MM.1S (cell line): ENCODE results near the gene OR11H6.
"Not testable (repeated sequence)": the region's sequence is repeated elsewhere in the genome, so short reads cannot be mapped to it uniquely, and the experiment has no call there.

Experiments
- DNase-seq: peaks from one replicate; pipeline ENCODE4 v3.0.0-alpha.2; 2015
- H2AFZ ChIP-seq: fragments of 300-600 bp; sonication (generic); 2 replicates; pipeline ENCODE4 v1.6.0; 2016; ENCODE audit warnings: antibody characterized with exemption, low read length
- H3F3A ChIP-seq: fragments of 300-600 bp; sonication (generic); 2 replicates; pipeline ENCODE4 v1.6.1; 2016; ENCODE audit warnings: mild to moderate bottlenecking, antibody characterized with exemption, low read length, moderate library complexity, mixed read lengths; ENCODE audit not compliant: insufficient read depth
- H3K27ac ChIP-seq: fragments of 300-600 bp; sonication (generic); 2 replicates; pipeline ENCODE4 v1.5.1; 2016; ENCODE audit warnings: mild to moderate bottlenecking, low read length
- H3K27me3 ChIP-seq: fragments of 300-600 bp; sonication (generic); replicated peaks from 2 replicates; pipeline ENCODE4 v1.6.0; 2016; ENCODE audit warnings: low read length; ENCODE audit not compliant: insufficient read depth
- H3K36me3 ChIP-seq: fragments of 300-600 bp; sonication (generic); replicated peaks from 2 replicates; pipeline ENCODE4 v1.6.1; 2016; ENCODE audit warnings: mild to moderate bottlenecking, low read length, mixed read lengths; ENCODE audit not compliant: insufficient read depth
- H3K4me1 ChIP-seq: fragments of 300-600 bp; sonication (generic); 2 replicates; pipeline ENCODE4 v1.6.1; 2016; ENCODE audit warnings: low read length, mixed read lengths
- H3K4me2 ChIP-seq: fragments of 300-600 bp; sonication (generic); 2 replicates; pipeline ENCODE4 v1.6.0; 2016; ENCODE audit warnings: low read depth, low read length
- H3K4me3 ChIP-seq: fragments of 300-600 bp; sonication (generic); 2 replicates; pipeline ENCODE4 v1.5.1; 2016; ENCODE audit warnings: low read length, mixed read lengths
- H3K79me2 ChIP-seq: fragments of 300-600 bp; sonication (generic); 2 replicates; pipeline ENCODE4 v1.6.1; 2016; ENCODE audit warnings: mixed run types, low read length, mixed read lengths
- H3K9ac ChIP-seq: fragments of 300-600 bp; sonication (generic); 2 replicates; pipeline ENCODE4 v1.6.1; 2016; ENCODE audit warnings: low read length, mixed read lengths
- H3K9me2 ChIP-seq: fragments of 300-600 bp; sonication (generic); replicated peaks from 2 replicates; pipeline ENCODE4 v1.6.1; 2016; ENCODE audit warnings: mild to moderate bottlenecking, low read length, mixed read lengths; ENCODE audit not compliant: insufficient read depth
- H3K9me3 ChIP-seq: fragments of 300-600 bp; sonication (generic); replicated peaks from 2 replicates; pipeline ENCODE4 v1.6.1; 2016; ENCODE audit warnings: mild to moderate bottlenecking, low read length, mixed read lengths; ENCODE audit not compliant: insufficient read depth
- H4K20me1 ChIP-seq: fragments of 300-600 bp; sonication (generic); 2 replicates; pipeline ENCODE4 v1.6.1; 2016; ENCODE audit warnings: mild to moderate bottlenecking, low read length, moderate library complexity, mixed read lengths; ENCODE audit not compliant: insufficient read depth
- CTCF ChIP-seq: fragments of 300-600 bp; sonication (generic); IDR thresholded peaks from 2 replicates; pipeline ENCODE4 v1.5.1; 2016; ENCODE audit warnings: antibody characterized with exemption, low read length, mixed read lengths
- EZH2 ChIP-seq: fragments of 300-600 bp; sonication (generic); optimal IDR thresholded peaks from 2 replicates; pipeline ENCODE3; 2017; ENCODE audit warnings: low read depth, mild to moderate bottlenecking, antibody characterized with exemption, low read length, mixed read lengths
- EZH2phosphoT487 ChIP-seq: fragments of 300-600 bp; sonication (generic); IDR thresholded peaks from 2 replicates; pipeline ENCODE4 v1.6.1; 2018; ENCODE audit warnings: antibody characterized with exemption, low read length

Gene OR11H6

GRCh38 chr14:20215196-20215595, 8.3 kb upstream of the OR11H6 start:
- no peaks in the 10 kb centered on the region for H3K36me3 ChIP-seq
- H3K79me2 ChIP-seq: no peaks in the 10 kb centered on the region
- no peaks in the 10 kb centered on the region for H3K4me1 ChIP-seq
- H3F3A ChIP-seq: no peaks in the 10 kb centered on the region
- no peaks in the 10 kb centered on the region for H3K27me3 ChIP-seq
- no peak overlapping the region for H3K4me3 ChIP-seq
- H3K9me2 ChIP-seq: no peaks in the 10 kb centered on the region
- no peak for DNase-seq
- no peak overlapping the region for H3K27ac ChIP-seq
- H3K9me3 ChIP-seq: no peaks in the 10 kb centered on the region
- no peak overlapping the region for H2AFZ ChIP-seq
- H3K9ac ChIP-seq: no peak overlapping the region
- H3K4me2 ChIP-seq: no peak overlapping the region
- H4K20me1 ChIP-seq: no peaks in the 10 kb centered on the region
- TF ChIP-seq CTCF (no peak), EZH2phosphoT487 (no peak), EZH2 (no peak)

DNA sequence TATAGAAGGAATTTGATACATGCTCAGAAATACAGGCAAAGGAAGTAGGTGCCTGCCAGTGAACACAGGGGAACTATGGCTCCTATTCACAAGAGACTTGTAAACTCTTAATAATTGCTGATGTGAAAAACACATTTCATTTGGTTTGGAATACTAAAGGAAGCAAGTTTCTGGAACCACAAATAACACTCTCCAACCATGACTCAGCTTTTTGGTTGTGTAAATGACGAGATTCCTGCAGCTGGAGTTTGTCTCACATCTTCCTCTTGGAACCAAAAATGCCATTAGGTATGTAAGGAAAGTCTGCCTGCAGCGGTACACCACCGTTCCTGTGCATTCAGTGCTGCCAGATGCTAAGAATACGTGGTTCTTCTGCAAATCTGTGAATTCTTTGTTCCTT, 4.5 kb upstream of the OR11H6 start:
- TF ChIP-seq EZH2: no peak
- no peak for TF ChIP-seq EZH2phosphoT487
- TF ChIP-seq CTCF: no peak
- H3K4me1 ChIP-seq: no peaks in the 10 kb centered on the region
- no peak overlapping the region for H2AFZ ChIP-seq

GRCh38 chr14:20228681-20229080, 5.2 kb downstream of the OR11H6 start, which contains the start of gene OR11H7:
Gene OR11H7, plus strand, starts transcription at chr14:20228981.
- Histone ChIP-seq H3K4me3 (no peak within 1 kb of the TSS), H2AFZ (no peak within 1 kb of the TSS), H3F3A (no peaks in the 10 kb centered on the region), H4K20me1 (no peaks in the 10 kb centered on the region), H3K27me3 (no peaks in the 10 kb centered on the region), H3K4me2 (no peak within 1 kb of the TSS), H3K9me3 (no peaks in the 10 kb centered on the region), H3K36me3 (no peaks in the 10 kb centered on the region), H3K9me2 (no peaks in the 10 kb centered on the region), H3K79me2 (no peaks in the 10 kb centered on the region), H3K4me1 (no peaks in the 10 kb centered on the region), H3K27ac (no peak within 1 kb of the TSS), H3K9ac (no peak within 1 kb of the TSS)
- no peak for TF ChIP-seq EZH2phosphoT487
- TF ChIP-seq EZH2: no peak
- TF ChIP-seq CTCF: no peak
- DNase-seq: no peak

More for the DNA sequence above, 4.5 kb upstream of the OR11H6 start:
- H3K36me3 ChIP-seq: no peaks in the 10 kb centered on the region
- H3F3A ChIP-seq: no peaks in the 10 kb centered on the region
- no peaks in the 10 kb centered on the region for H3K27me3 ChIP-seq
- H3K27ac ChIP-seq: no peak overlapping the region
- no peaks in the 10 kb centered on the region for H3K9me2 ChIP-seq
- H4K20me1 ChIP-seq: no peaks in the 10 kb centered on the region
- H3K4me3 ChIP-seq: no peak overlapping the region
- H3K4me2 ChIP-seq: no peak overlapping the region
- no peak for DNase-seq
- H3K79me2 ChIP-seq: no peaks in the 10 kb centered on the region
- H3K9me3 ChIP-seq: no peaks in the 10 kb centered on the region
- no peak overlapping the region for H3K9ac ChIP-seq

GRCh38 chr14:20235415-20235814, 11.9 kb downstream of the OR11H6 start:
- H3K79me2 ChIP-seq, DNase-seq, H2AFZ ChIP-seq, H3F3A ChIP-seq, H3K9ac ChIP-seq, H3K27me3 ChIP-seq, H3K9me2 ChIP-seq, H3K27ac ChIP-seq, H3K4me1 ChIP-seq, H3K36me3 ChIP-seq, H3K4me3 ChIP-seq, H3K9me3 ChIP-seq, H3K4me2 ChIP-seq, H4K20me1 ChIP-seq: not testable (repeated sequence)
